Neural cell (in vitro differentiated cells): Measurements from ENCODE around the gene ULBP1. TPM values are rescaled to one million over a fixed set of nuclear protein-coding genes. Genes with fewer than 3 reads are reported as not detected.
"Not testable (repeated sequence)": the region's sequence is repeated elsewhere in the genome, so short reads cannot be mapped to it uniquely, and the experiment has no call there.

Experiments used
- H2AFZ ChIP-seq: fragments of 200-600, 300-800 bp; sonication (generic), shearing (Covaris generic); 2 replicates; pipeline ENCODE4 v1.6.0; 2014; ENCODE audit warnings: low read depth, mild to moderate bottlenecking, antibody characterized with exemption, low read length, moderate library complexity
- H3F3A ChIP-seq: fragments of 200-600 bp; shearing (Covaris generic); 2 replicates; pipeline ENCODE4 v1.6.1; 2016; ENCODE audit warnings: mild to moderate bottlenecking, moderate library complexity, mixed read lengths, antibody characterized with exemption, low read length; ENCODE audit not compliant: insufficient read depth, poor library complexity, severe bottlenecking
- H3K27ac ChIP-seq: fragments of 200-600, 300-800 bp; sonication (generic), shearing (Covaris generic); 2 replicates; pipeline ENCODE4 v1.5.1; 2014; ENCODE audit warnings: mild to moderate bottlenecking, low read length, moderate library complexity
- H3K27me3 ChIP-seq: fragments of 300-800, 200-600 bp; sonication (generic), shearing (Covaris generic); 2 replicates; pipeline ENCODE4 v1.6.0; 2014; ENCODE audit warnings: mild to moderate bottlenecking, low read depth, low read length, moderate library complexity; ENCODE audit not compliant: insufficient read depth
- H3K36me3 ChIP-seq: fragments of 300-800, 200-600 bp; sonication (generic), shearing (Covaris generic); 2 replicates; pipeline ENCODE4 v1.5.1; 2014; ENCODE audit warnings: mild to moderate bottlenecking, antibody characterized with exemption, low read length, moderate library complexity; ENCODE audit not compliant: insufficient read depth
- H3K4me2 ChIP-seq: fragments of 300-800, 200-600 bp; sonication (generic), shearing (Covaris generic); 2 replicates; pipeline ENCODE4 v1.6.0; 2014; ENCODE audit warnings: mild to moderate bottlenecking, low read length
- H3K4me3 ChIP-seq: fragments of 300-800, 200-600 bp; sonication (generic), shearing (Covaris generic); 2 replicates; pipeline ENCODE4 v1.5.1; 2014; ENCODE audit warnings: mild to moderate bottlenecking, low read length, moderate library complexity
- H3K79me2 ChIP-seq: fragments of 200-600 bp; shearing (Covaris generic); replicated peaks from 2 replicates; pipeline ENCODE4 v1.6.0; 2014; ENCODE audit warnings: mild to moderate bottlenecking, low read length, moderate library complexity; ENCODE audit not compliant: insufficient read depth
- H3K9ac ChIP-seq: fragments of 300-800, 200-600 bp; sonication (generic), shearing (Covaris generic); 2 replicates; pipeline ENCODE4 v1.6.1; 2016; ENCODE audit warnings: mild to moderate bottlenecking, low read length, mixed read lengths
- H3K9me2 ChIP-seq: fragments of 200-600 bp; shearing (Covaris generic); 2 replicates; pipeline ENCODE4 v1.6.1; 2016; ENCODE audit warnings: mild to moderate bottlenecking, low read length, mixed read lengths; ENCODE audit not compliant: insufficient read depth
- H3K9me3 ChIP-seq: fragments of 200-600, 300-800 bp; sonication (generic), shearing (Covaris generic); 2 replicates; pipeline ENCODE4 v1.6.1; 2016; ENCODE audit warnings: mild to moderate bottlenecking, mixed run types, low read length, moderate library complexity, mixed read lengths
- H4K20me1 ChIP-seq: fragments of 200-600 bp; shearing (Covaris generic); 2 replicates; pipeline ENCODE4 v1.6.1; 2016; ENCODE audit warnings: mild to moderate bottlenecking, mixed run types; ENCODE audit not compliant: insufficient read depth
- CTCF ChIP-seq: fragments of 450-650 bp; IDR thresholded peaks from 2 replicates; pipeline ENCODE4 v1.5.1; 2014; ENCODE audit warnings: antibody characterized with exemption, mild to moderate bottlenecking, moderate library complexity; ENCODE audit not compliant: poor library complexity, severe bottlenecking
- EP300 ChIP-seq: fragments of 450-650 bp; conservative IDR thresholded peaks from 2 replicates; pipeline ENCODE4 v1.6.1; 2014; ENCODE audit warnings: antibody characterized with exemption, mild to moderate bottlenecking, moderate library complexity; ENCODE audit not compliant: poor library complexity, severe bottlenecking
- EZH2 ChIP-seq: fragments of 200-600, 300-800 bp; shearing (Covaris generic), sonication (generic); IDR thresholded peaks from 2 replicates; pipeline ENCODE4 v1.6.1; 2014; ENCODE audit warnings: antibody characterized with exemption, low read length, borderline replicate concordance, mild to moderate bottlenecking; ENCODE audit not compliant: insufficient read depth, poor library complexity, severe bottlenecking
- MXI1 ChIP-seq: fragments of 450-650 bp; conservative IDR thresholded peaks from 2 replicates; pipeline ENCODE4 v1.6.1; 2014; ENCODE audit warnings: antibody characterized with exemption, mild to moderate bottlenecking; ENCODE audit not compliant: poor library complexity, severe bottlenecking
- POLR2AphosphoS5 ChIP-seq: IDR thresholded peaks from 2 replicates; pipeline ENCODE4 v1.6.1; 2012
- RAD21 ChIP-seq: fragments of 450-650 bp; conservative IDR thresholded peaks from 2 replicates; pipeline ENCODE4 v1.6.1; 2014; ENCODE audit warnings: antibody characterized with exemption, mild to moderate bottlenecking, moderate library complexity
- REST ChIP-seq: IDR thresholded peaks from 2 replicates; pipeline ENCODE4 v1.6.1; 2012; ENCODE audit warnings: borderline replicate concordance
- SMC3 ChIP-seq: fragments of 450-650 bp; conservative IDR thresholded peaks from 2 replicates; pipeline ENCODE4 v1.6.1; 2014; ENCODE audit warnings: antibody characterized with exemption, mild to moderate bottlenecking, moderate library complexity; ENCODE audit not compliant: poor library complexity
- TAF1 ChIP-seq: IDR thresholded peaks from 2 replicates; pipeline ENCODE4 v1.6.1; 2012; ENCODE audit warnings: low read depth
- polyA plus RNA-seq: library from polyadenylated mRNA; depleted of rRNA; stranded (reverse); fragments of >200 nt; gene quantifications from 2 replicates; pipeline ENCODE4 v1.2.3, GENCODE V29; 2014

The ULBP1 gene
- polyA plus RNA-seq, 1 donor from 2014 or later, result 0.22 TPM

GRCh38 chr6:149941583-149942460 is 21.9 kb upstream of the ULBP1 start, which contains the start of gene ULBP2:
TSS of gene ULBP2 (plus strand) at chr6:149942014. CDS start at chr6:149942073, 59 bp downstream.
- H3K9me3 ChIP-seq, result no peaks in the 10 kb centered on the region
- no peaks in the 10 kb centered on the region for H3F3A ChIP-seq
- no peaks in the 10 kb centered on the region for H3K9me2 ChIP-seq
- H2AFZ ChIP-seq, result peak within 1 kb of the TSS; percentile 60
- H3K9ac ChIP-seq, result peak within 1 kb of the TSS; percentile 73
- no peaks in the 10 kb centered on the region for H3K36me3 ChIP-seq
- H3K27me3 ChIP-seq, result peaks cover 65% of the 10 kb centered on the region
- peak within 1 kb of the TSS; percentile 88 for H3K4me3 ChIP-seq
- H3K79me2 ChIP-seq, result no peaks in the 10 kb centered on the region
- H4K20me1 ChIP-seq, result no peaks in the 10 kb centered on the region
- peak within 1 kb of the TSS; percentile 62 for H3K4me2 ChIP-seq
- TF ChIP-seq MXI1 (peak; percentile 36), TAF1 (peak; percentile 30), CTCF (no peak), POLR2AphosphoS5 (peak; percentile 47), REST (no peak), SMC3 (no peak), EZH2 (no peak), EP300 (peak; percentile 59), RAD21 (no peak)
- peak within 1 kb of the TSS; percentile 42 for H3K27ac ChIP-seq

- Histone ChIP-seq H3K9me2 (no peaks in the 10 kb centered on the region), H2AFZ (no peak overlapping the region), H3K27me3 (peaks cover 61% of the 10 kb centered on the region), H3K4me2 (peak overlapping the region; percentile 62), H3K9ac (peak overlapping the region; percentile 73), H4K20me1 (no peaks in the 10 kb centered on the region), H3K36me3 (no peaks in the 10 kb centered on the region), H3K9me3 (no peaks in the 10 kb centered on the region), H3K27ac (no peak overlapping the region), H3K79me2 (no peaks in the 10 kb centered on the region), H3F3A (no peaks in the 10 kb centered on the region), H3K4me3 (peak overlapping the region; percentile 88)
- TF ChIP-seq EP300 (no peak), REST (no peak), SMC3 (no peak), TAF1 (no peak), EZH2 (no peak), MXI1 (no peak), RAD21 (no peak), CTCF (no peak), POLR2AphosphoS5 (no peak)
Observed at GRCh38 chr6:149942461-149942829, 21.3 kb upstream of the ULBP1 start.

- H3K79me2 ChIP-seq, H3K27ac ChIP-seq, H3K4me3 ChIP-seq, H3K9me2 ChIP-seq, H3K9me3 ChIP-seq, H3F3A ChIP-seq, H2AFZ ChIP-seq, H4K20me1 ChIP-seq, H3K36me3 ChIP-seq, H3K9ac ChIP-seq, H3K4me2 ChIP-seq: not testable (repeated sequence)
- H3K27me3 ChIP-seq, result peaks cover 59% of the 10 kb centered on the region
Observed at GRCh38 chr6:149943321-149943720, 20.4 kb upstream of the ULBP1 start.
